Tibial nerve (tissue), 4 donors: ENCODE measurements around the gene SLC9A9. TPM values are rescaled to one million over a fixed set of nuclear protein-coding genes. Genes with fewer than 3 reads are reported as not detected.

Source experiments
- DNase-seq, 2 donors: peaks; one replicate each; pipeline ENCODE4 v3.0.0-alpha.2; 2019; ENCODE audit warnings: low spot score in 2 of 2
- H3K27ac ChIP-seq, 4 donors: fragments of 200-600 bp; sonication (generic) in 3 of 4; one replicate each; pipeline ENCODE4 v1.5.1; 2017 to 2019; ENCODE audit warnings: mild to moderate bottlenecking in 1 of 4
- H3K27me3 ChIP-seq, 2 donors: fragments of 200-600 bp; sonication (generic) in 1 of 2; one replicate each; pipeline versions ENCODE4 v1.5.1 to v1.6.0; 2017 to 2019
- H3K36me3 ChIP-seq, 3 donors: fragments of 200-600 bp; sonication (generic); one replicate each; pipeline ENCODE4 v1.5.1; 2018 to 2019
- H3K4me1 ChIP-seq, 4 donors: fragments of 200-600 bp; sonication (generic) in 3 of 4; one replicate each; pipeline ENCODE4 v1.5.1; 2017 to 2019
- H3K4me3 ChIP-seq, 4 donors: fragments of 200-600 bp; sonication (generic) in 3 of 4; one replicate each; pipeline ENCODE4 v1.5.1; 2017 to 2019; ENCODE audit warnings: mild to moderate bottlenecking in 1 of 4, moderate library complexity in 1 of 4
- H3K9me3 ChIP-seq, 4 donors: fragments of 200-600 bp; sonication (generic) in 3 of 4; one replicate each; pipeline ENCODE4 v1.5.1; 2017 to 2019
- EP300 ChIP-seq, 2 donors: sonication (generic); formaldehyde crosslinking; IDR thresholded peaks; one replicate each; pipeline ENCODE4 v1.6.1; 2017; ENCODE audit warnings: antibody characterized with exemption in 2 of 2, mild to moderate bottlenecking in 1 of 2
- POLR2A ChIP-seq, 2 donors: fragments of 450-650 bp; IDR thresholded peaks; one replicate each; pipeline ENCODE4 v1.6.1; 2017; ENCODE audit warnings: antibody characterized with exemption in 2 of 2, mild to moderate bottlenecking in 2 of 2, moderate library complexity in 2 of 2
- WGBS, 2 donors: methylation state at CpG; one replicate each; pipeline ENCODE4 v1.1.5; 2018; 5-methylcytosine and 5-hydroxymethylcytosine counted together
- total RNA-seq, 4 donors: library from RNA; depleted of rRNA; stranded (reverse); fragments of >200 nt; gene quantifications; one replicate each; pipeline ENCODE4 v1.1.0, GENCODE V29; 2016
- TF ChIP-seq, protein P1 (sequence below), 5 experiments: fragments of 200-600 bp in 3 of 5; fragments of 450-650 bp in 2 of 5; sonication (generic) in 3 of 5; IDR thresholded peaks; one replicate each; pipeline ENCODE4 v1.5.1; 2016 to 2019; ENCODE audit warnings: antibody characterized with exemption in 5 of 5, mild to moderate bottlenecking in 3 of 5, moderate library complexity in 2 of 5

SLC9A9 gene
- total RNA-seq, 4 donors from 2014 or later, result 7.6 to 11.1 (median 9.2) TPM

DNA sequence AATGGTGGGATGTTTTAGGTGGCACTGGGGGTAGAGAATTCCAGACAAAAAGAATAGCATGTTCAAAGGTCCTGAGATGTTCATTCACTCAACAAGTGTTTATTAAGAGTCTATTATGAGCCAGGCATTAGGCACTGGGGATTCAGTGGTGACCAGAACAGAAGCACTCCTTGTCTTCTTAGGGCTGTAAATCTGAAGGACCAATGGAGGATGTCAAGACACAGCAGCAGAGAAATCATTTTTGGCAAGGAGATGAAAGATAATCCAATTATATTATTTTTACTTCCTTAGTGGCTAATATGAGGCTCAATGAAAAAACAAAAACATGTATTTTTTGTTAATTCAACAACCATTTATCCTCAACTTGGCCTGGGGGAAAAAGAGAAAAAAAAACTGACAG is 218.5 kb downstream of the SLC9A9 start:
- TF ChIP-seq, protein P1, sequence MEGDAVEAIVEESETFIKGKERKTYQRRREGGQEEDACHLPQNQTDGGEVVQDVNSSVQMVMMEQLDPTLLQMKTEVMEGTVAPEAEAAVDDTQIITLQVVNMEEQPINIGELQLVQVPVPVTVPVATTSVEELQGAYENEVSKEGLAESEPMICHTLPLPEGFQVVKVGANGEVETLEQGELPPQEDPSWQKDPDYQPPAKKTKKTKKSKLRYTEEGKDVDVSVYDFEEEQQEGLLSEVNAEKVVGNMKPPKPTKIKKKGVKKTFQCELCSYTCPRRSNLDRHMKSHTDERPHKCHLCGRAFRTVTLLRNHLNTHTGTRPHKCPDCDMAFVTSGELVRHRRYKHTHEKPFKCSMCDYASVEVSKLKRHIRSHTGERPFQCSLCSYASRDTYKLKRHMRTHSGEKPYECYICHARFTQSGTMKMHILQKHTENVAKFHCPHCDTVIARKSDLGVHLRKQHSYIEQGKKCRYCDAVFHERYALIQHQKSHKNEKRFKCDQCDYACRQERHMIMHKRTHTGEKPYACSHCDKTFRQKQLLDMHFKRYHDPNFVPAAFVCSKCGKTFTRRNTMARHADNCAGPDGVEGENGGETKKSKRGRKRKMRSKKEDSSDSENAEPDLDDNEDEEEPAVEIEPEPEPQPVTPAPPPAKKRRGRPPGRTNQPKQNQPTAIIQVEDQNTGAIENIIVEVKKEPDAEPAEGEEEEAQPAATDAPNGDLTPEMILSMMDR (IDR thresholded peaks at IDR 0.05), result no peak
- no peak for TF ChIP-seq POLR2A (IDR thresholded peaks at IDR 0.05)
- TF ChIP-seq EP300 (IDR thresholded peaks at IDR 0.05), result no peak
- no peak overlapping the region for H3K4me3 ChIP-seq
- no peaks in the 10 kb centered on the region for H3K4me1 ChIP-seq

DNA sequence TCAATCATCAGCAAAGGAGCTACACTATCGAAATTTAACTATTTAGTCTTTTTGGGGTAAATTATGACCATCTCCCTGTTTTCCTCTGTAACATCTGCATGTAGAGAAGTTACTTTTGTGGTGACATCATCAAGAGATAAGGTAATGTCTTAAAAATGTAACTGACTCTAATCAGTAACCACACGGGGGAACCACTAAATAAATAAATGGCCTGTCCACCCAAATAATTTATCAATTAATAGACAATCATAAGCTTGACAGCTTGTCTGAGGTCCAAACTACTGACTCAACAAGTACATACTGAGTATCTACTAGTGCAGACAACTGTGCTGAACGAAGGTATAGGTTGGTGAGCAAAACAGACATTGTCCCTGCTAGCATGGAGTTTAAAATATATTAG is 219.3 kb downstream of the SLC9A9 start:
- no peaks in the 10 kb centered on the region for H3K9me3 ChIP-seq
- H3K4me1 ChIP-seq, result no peaks in the 10 kb centered on the region
- 88% methylated on average over 3 of the region's 3 CpGs for WGBS, 2 donors
- H3K36me3 ChIP-seq, result no peaks in the 10 kb centered on the region
- no peaks in the 10 kb centered on the region for H3K27me3 ChIP-seq
- TF ChIP-seq POLR2A (IDR thresholded peaks at IDR 0.05) (no peak), EP300 (IDR thresholded peaks at IDR 0.05) (no peak)
- TF ChIP-seq, protein P1 (IDR thresholded peaks at IDR 0.05), result no peak
- H3K4me3 ChIP-seq, result no peak overlapping the region
- no peak overlapping the region for H3K27ac ChIP-seq
- no peak for DNase-seq

More for the DNA sequence above, 218.5 kb downstream of the SLC9A9 start:
- no peaks in the 10 kb centered on the region for H3K27me3 ChIP-seq
- no peak overlapping the region for H3K27ac ChIP-seq
- H3K9me3 ChIP-seq, result no peaks in the 10 kb centered on the region
- no peaks in the 10 kb centered on the region for H3K36me3 ChIP-seq
- DNase-seq, result no peak

DNA sequence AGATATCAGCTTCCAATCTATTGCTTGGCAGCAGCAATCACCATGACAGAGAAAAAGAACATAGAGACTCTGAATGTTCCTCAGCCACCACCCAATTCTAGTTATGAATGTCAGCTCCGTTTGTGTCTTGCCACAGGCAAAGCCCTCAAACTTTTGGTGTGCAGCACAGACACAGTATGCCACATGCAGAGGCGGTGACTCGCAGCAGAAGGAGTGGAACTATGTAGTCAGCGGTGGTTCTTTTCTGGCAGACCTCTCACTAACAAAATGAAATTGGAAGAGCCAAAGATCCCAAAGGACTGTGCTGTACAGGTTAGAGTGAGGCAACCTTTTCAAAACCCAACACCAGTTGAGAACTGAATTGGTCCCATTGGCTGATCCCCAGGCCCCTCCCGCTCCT is 220.9 kb downstream of the SLC9A9 start:
- Histone ChIP-seq H3K27ac (no peak overlapping the region), H3K36me3 (no peaks in the 10 kb centered on the region), H3K4me3 (no peak overlapping the region), H3K27me3 (no peaks in the 10 kb centered on the region), H3K9me3 (no peaks in the 10 kb centered on the region), H3K4me1 (no peaks in the 10 kb centered on the region)
- no peak for DNase-seq
- WGBS, 2 donors, result 88 to 91% methylated on average over 5 of the region's 5 CpGs
- TF ChIP-seq POLR2A (IDR thresholded peaks at IDR 0.05), result no peak
- TF ChIP-seq, protein P1 (IDR thresholded peaks at IDR 0.05), result no peak
- TF ChIP-seq EP300 (IDR thresholded peaks at IDR 0.05), result no peak

DNA sequence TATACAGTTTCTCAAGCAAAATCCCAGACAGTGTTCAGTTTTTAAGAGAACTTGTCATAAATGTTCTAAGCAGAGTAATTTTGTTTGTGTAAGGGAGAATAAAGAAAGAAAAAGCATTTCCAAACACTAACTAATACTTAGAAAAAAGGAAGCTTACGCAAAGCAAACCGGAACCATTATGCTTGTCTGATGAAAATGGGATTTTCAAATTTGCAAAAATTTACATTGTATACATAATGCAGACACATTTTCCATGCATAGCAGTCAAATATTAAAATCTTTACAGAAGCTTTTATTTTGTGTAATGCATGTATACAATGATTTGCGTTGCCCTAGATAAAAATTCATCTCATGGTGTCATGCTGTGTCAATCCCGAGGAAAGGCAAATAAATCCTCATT is 229.0 kb downstream of the SLC9A9 start:
- WGBS, 2 donors, result 79 to 84% methylated on average over 4 of the region's 4 CpGs
- Histone ChIP-seq H3K36me3 (no peaks in the 10 kb centered on the region), H3K9me3 (peaks cover 0 to 12% (median 0%) of the 10 kb centered on the region in 4 donors), H3K4me1 (no peaks in the 10 kb centered on the region), H3K4me3 (no peak overlapping the region), H3K27me3 (no peaks in the 10 kb centered on the region), H3K27ac (no peak overlapping the region)
- DNase-seq, result no peak
- TF ChIP-seq, protein P1 (IDR thresholded peaks at IDR 0.05), result no peak
- TF ChIP-seq EP300 (IDR thresholded peaks at IDR 0.05) (no peak), POLR2A (IDR thresholded peaks at IDR 0.05) (no peak)

DNA sequence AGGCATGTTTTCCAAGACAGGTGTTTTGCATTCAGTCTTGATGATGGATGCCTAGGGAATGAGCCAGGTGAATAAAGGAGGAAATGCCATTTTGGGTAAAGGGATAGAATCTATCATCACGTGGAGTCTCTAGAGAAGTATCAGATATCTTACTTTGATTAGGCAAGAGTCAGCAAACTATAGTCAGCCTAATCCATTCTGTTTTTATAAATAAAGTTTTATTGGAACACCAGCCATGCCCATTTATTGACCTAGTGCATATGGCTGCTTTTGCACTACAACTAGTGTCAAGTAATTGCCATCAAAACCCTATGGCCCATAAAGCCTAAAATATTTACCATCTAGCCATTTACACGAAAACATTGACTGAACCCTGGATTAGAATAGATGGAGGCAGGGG is 231.2 kb downstream of the SLC9A9 start:
- Histone ChIP-seq H3K36me3 (no peaks in the 10 kb centered on the region), H3K27ac (no peak overlapping the region), H3K9me3 (peaks cover 0 to 12% (median 0%) of the 10 kb centered on the region in 4 donors), H3K27me3 (no peaks in the 10 kb centered on the region), H3K4me1 (no peaks in the 10 kb centered on the region), H3K4me3 (no peak overlapping the region)
- WGBS, 2 donors, result 86 to 95% methylated on average over 2 of the region's 2 CpGs
- no peak for DNase-seq
- TF ChIP-seq EP300 (IDR thresholded peaks at IDR 0.05), result no peak
- TF ChIP-seq, protein P1 (IDR thresholded peaks at IDR 0.05), result no peak
- no peak for TF ChIP-seq POLR2A (IDR thresholded peaks at IDR 0.05)
